Endothelial cell of umbilical vein (primary cell): Measurements from ENCODE around the gene HIPK1. TPM values are rescaled to one million over a fixed set of nuclear protein-coding genes. Genes with fewer than 3 reads are reported as not detected.

ENCODE experiments used
- BruUV-seq: library from RNA; stranded (reverse); fragments of 400-500 nt; replicated peaks from 2 replicates; lab custom pipeline; 2021; lab: Mats Ljungman, UMichigan
- CTCF ChIA-PET: fragments of 300-600, 350-600 bp; sonication (Branson Sonifier 250); formaldehyde crosslinking; loops from one replicate; lab custom pipeline; 2021; ENCODE audit warnings: antibody characterized with exemption, inconsistent platforms; lab: Charles Lee
- POLR2A ChIA-PET: fragments of 300-600, 350-600 bp; sonication (Branson Sonifier 250); formaldehyde crosslinking; loops from one replicate; lab custom pipeline; 2021; ENCODE audit warnings: antibody characterized with exemption, inconsistent platforms; lab: Charles Lee
- DNase-seq: peaks from one replicate; pipeline ENCODE4 v3.0.0-alpha.2; 2011; ENCODE audit warnings: low read depth, low spot score
- FAIRE-seq: peaks from 2 replicates; lab custom pipeline; 2011; peaks lifted over from hg19 to GRCh38; lab: Jason Lieb, UNC
- H2AFZ ChIP-seq: 2 replicates; pipeline ENCODE4 v1.6.0; 2012; ENCODE audit warnings: low read depth, low read length, control low read depth, inconsistent platforms
- H3K27ac ChIP-seq: 2 replicates; pipeline ENCODE4 v1.5.1; 2011; ENCODE audit warnings: low read depth, mild to moderate bottlenecking, control low read depth, low read length, moderate library complexity; ENCODE audit not compliant: insufficient read depth
- H3K27me3 ChIP-seq, 2 experiments: 2 replicates each; pipeline versions ENCODE4 v1.6.0 to v1.6.1; 2011; ENCODE audit warnings: low read length in 2 of 2, mixed read lengths in 1 of 2; ENCODE audit not compliant: control insufficient read depth in 2 of 2, insufficient read depth in 2 of 2
- H3K36me3 ChIP-seq, 2 experiments: 2 replicates in 1 of 2; 3 replicates in 1 of 2; pipeline ENCODE4 v1.5.1; 2011; ENCODE audit warnings: low read length in 2 of 2, mild to moderate bottlenecking in 1 of 2, moderate library complexity in 1 of 2; ENCODE audit not compliant: control insufficient read depth in 2 of 2, insufficient read depth in 2 of 2; ENCODE audit errors: extremely low read depth in 1 of 2
- H3K4me1 ChIP-seq: 3 replicates; pipeline ENCODE4 v1.5.1; 2011; ENCODE audit warnings: mild to moderate bottlenecking, low read length; ENCODE audit not compliant: control insufficient read depth, insufficient read depth; ENCODE audit errors: extremely low read depth
- H3K4me2 ChIP-seq: 2 replicates; pipeline ENCODE4 v1.6.1; 2011; ENCODE audit warnings: low read length, control low read depth, mixed read lengths; ENCODE audit not compliant: insufficient read depth
- H3K4me3 ChIP-seq, 3 experiments: fragments of 200-600 bp in 1 of 3; sonication (generic), shearing (Covaris generic) in 1 of 3; replicated peaks in 1 of 3; 2 replicates each; pipeline ENCODE4 v1.5.1; 2011 to 2016; ENCODE audit warnings: control low read depth in 3 of 3, low read length in 3 of 3, mild to moderate bottlenecking in 2 of 3, inconsistent platforms in 1 of 3, low read depth in 1 of 3, moderate library complexity in 1 of 3; ENCODE audit not compliant: insufficient read depth in 1 of 3
- H3K79me2 ChIP-seq: 2 replicates; pipeline ENCODE4 v1.6.0; 2012; ENCODE audit warnings: low read length, inconsistent platforms; ENCODE audit not compliant: control insufficient read depth, insufficient read depth
- H3K9ac ChIP-seq: replicated peaks from 2 replicates; pipeline ENCODE3; 2011; ENCODE audit warnings: low read length, control low read depth; ENCODE audit not compliant: insufficient read depth; ENCODE audit errors: extremely low read depth
- H3K9me1 ChIP-seq: replicated peaks from 3 replicates; pipeline ENCODE4 v1.6.0; 2011; ENCODE audit warnings: mild to moderate bottlenecking, low read length; ENCODE audit not compliant: control insufficient read depth, insufficient read depth; ENCODE audit errors: extremely low read depth
- H3K9me3 ChIP-seq: replicated peaks from 2 replicates; pipeline ENCODE4 v1.5.1; 2012; ENCODE audit warnings: low read length, inconsistent platforms; ENCODE audit not compliant: control insufficient read depth, insufficient read depth
- H4K20me1 ChIP-seq: replicated peaks from 2 replicates; pipeline ENCODE3; 2011; ENCODE audit warnings: mild to moderate bottlenecking, low read length; ENCODE audit not compliant: control insufficient read depth, insufficient read depth; ENCODE audit errors: extremely low read depth
- FOS ChIP-seq: IDR thresholded peaks from 2 replicates; pipeline ENCODE4 v1.6.1; 2011; ENCODE audit warnings: mild to moderate bottlenecking, low read length, moderate library complexity, borderline replicate concordance; ENCODE audit not compliant: insufficient read depth
- MYC ChIP-seq: IDR thresholded peaks from one replicate; pipeline ENCODE4 v1.6.1; 2011; ENCODE audit warnings: mild to moderate bottlenecking, low read depth, low read length
- POLR2A ChIP-seq: IDR thresholded peaks from 2 replicates; pipeline ENCODE4 v1.6.1; 2012; ENCODE audit warnings: low read depth, mild to moderate bottlenecking, control low read depth, low read length
- POLR2AphosphoS5 ChIP-seq: IDR thresholded peaks from 2 replicates; pipeline ENCODE4 v1.6.1; 2012; ENCODE audit warnings: low read depth, mild to moderate bottlenecking, control low read depth, low read length, moderate library complexity; ENCODE audit not compliant: insufficient read depth
- dilution Hi-C: fragments of 300-500 bp; cut with MboI; formaldehyde crosslinking; loops from one replicate; pipeline ENCODE4 v1.15.0; 2019; ENCODE audit warnings: low sequenced_read_pairs; ENCODE audit not compliant: extremely low pct_ligation_motif_present
- intact Hi-C: fragments of 100-400 bp; cut with micrococcal nuclease; formaldehyde crosslinking; loops from one replicate; pipeline ENCODE4 v1.10.0; 2022
- polyA plus RNA-seq, 4 experiments: library from polyadenylated mRNA; depleted of rRNA in 3 of 4; stranded (reverse) in 3 of 4; unstranded in 1 of 4; fragments of >200 nt; gene quantifications; 2 replicates each; pipeline versions ENCODE4 v1.2.1 to v1.2.3, GENCODE V29; 2011 to 2012; ENCODE audit warnings: missing spikeins in 1 of 4
- total RNA-seq: library from RNA; stranded (reverse); gene quantifications from 2 replicates; pipeline ENCODE4 v1.2.3, GENCODE V29; 2021
- TF ChIP-seq, protein P1 (sequence below), 2 donors: IDR thresholded peaks; 1 replicate in 1 of 2; 2 replicates in 1 of 2; pipeline ENCODE4 v1.5.1; 2011; ENCODE audit warnings: low read length in 2 of 2, mild to moderate bottlenecking in 2 of 2, moderate library complexity in 2 of 2, control low read depth in 1 of 2, inconsistent platforms in 1 of 2, low read depth in 1 of 2; ENCODE audit not compliant: insufficient read depth in 1 of 2; ENCODE audit errors: extremely low read depth in 1 of 2
- TF ChIP-seq, protein P2 (sequence below): IDR thresholded peaks from 2 replicates; pipeline ENCODE4 v1.6.1; 2011; ENCODE audit not compliant: insufficient read depth, insufficient read length

HIPK1 gene
- total and polyA plus RNA-seq, 2 donors (not counting 3 experiments of a cell fraction or from before 2014, with no cell fraction given) = 39.3 to 56.1 TPM

DNA sequence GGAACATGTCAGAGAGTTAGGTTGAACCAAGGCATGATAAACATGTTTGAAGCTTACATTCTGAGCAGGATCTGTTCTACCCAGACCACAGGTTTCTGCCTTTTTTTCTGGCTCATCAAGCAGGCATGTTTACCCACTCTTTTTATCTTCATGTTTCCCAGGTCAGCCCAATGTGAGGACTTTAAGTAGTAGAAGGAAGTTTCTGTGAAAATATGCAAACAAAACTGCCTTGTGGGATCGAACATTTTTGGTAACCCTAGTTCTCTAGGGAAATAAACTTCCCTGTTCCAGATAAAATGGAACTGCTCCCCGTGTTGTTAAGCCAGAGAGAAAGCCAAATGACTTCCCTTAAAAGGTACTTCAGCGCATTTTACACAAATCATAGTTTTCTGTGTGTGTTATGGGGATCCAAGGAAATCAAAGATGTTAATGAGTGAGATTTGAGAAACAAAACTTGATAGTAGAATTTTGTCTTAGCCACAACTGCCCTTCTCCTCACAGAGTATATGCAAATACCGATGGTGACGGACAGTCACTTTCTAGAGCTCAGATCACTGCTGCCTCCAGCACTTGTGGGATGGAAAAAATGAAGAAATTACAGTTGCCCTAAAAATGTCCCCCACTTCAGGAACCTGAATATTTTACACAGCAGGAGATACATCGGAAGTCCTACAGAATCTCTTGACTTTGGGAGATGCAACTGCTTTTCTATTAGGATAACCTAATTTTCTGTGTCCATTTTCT, 765 bp upstream of the HIPK1 start:
- intact Hi-C loops = loop anchor here (2.0 kb wide), 1 partner anchor 170 kb away; the partner anchor contains the start of gene PHTF1
- POLR2A ChIA-PET = interaction anchor here (0.6 to 2.1 kb wide), 2 partner anchors 24 to 572 kb away, joined by 4 to 8 read pairs; partner anchors contain the start of genes AP4B1 and DCLRE1B
- peaks cover 26% of the 10 kb centered on the region for H3K4me1 ChIP-seq
- H3K36me3 ChIP-seq = no peaks in the 10 kb centered on the region
- peak overlapping the region; percentile 63 to 73 (median 65) for H3K4me3 ChIP-seq
- peaks cover 37% of the 10 kb centered on the region for H3K79me2 ChIP-seq
- no peak for FAIRE-seq
- CTCF ChIA-PET = interaction anchor here (0.7 to 6.8 kb wide), 10 partner anchors 8 to 116 kb away, joined by 3 to 54 read pairs (median 6); partner anchors contain the start of genes AP4B1, DCLRE1B, OLFML3 and RSBN1
- TF ChIP-seq POLR2AphosphoS5 (no peak), FOS (no peak), POLR2A (no peak), MYC (no peak)
- TF ChIP-seq, protein P1, sequence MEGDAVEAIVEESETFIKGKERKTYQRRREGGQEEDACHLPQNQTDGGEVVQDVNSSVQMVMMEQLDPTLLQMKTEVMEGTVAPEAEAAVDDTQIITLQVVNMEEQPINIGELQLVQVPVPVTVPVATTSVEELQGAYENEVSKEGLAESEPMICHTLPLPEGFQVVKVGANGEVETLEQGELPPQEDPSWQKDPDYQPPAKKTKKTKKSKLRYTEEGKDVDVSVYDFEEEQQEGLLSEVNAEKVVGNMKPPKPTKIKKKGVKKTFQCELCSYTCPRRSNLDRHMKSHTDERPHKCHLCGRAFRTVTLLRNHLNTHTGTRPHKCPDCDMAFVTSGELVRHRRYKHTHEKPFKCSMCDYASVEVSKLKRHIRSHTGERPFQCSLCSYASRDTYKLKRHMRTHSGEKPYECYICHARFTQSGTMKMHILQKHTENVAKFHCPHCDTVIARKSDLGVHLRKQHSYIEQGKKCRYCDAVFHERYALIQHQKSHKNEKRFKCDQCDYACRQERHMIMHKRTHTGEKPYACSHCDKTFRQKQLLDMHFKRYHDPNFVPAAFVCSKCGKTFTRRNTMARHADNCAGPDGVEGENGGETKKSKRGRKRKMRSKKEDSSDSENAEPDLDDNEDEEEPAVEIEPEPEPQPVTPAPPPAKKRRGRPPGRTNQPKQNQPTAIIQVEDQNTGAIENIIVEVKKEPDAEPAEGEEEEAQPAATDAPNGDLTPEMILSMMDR (IDR thresholded peaks at IDR 0.05; ENCODE audit: extremely low read depth in 1 of 2, insufficient read depth in 1 of 2, low read depth in 1 of 2, low read length in 2 of 2) = no peak
- TF ChIP-seq, protein P2, sequence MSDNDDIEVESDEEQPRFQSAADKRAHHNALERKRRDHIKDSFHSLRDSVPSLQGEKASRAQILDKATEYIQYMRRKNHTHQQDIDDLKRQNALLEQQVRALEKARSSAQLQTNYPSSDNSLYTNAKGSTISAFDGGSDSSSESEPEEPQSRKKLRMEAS = no peak
- peak overlapping the region; percentile 83 for H3K4me2 ChIP-seq
- no peaks in the 10 kb centered on the region for H3K9me3 ChIP-seq
- peak overlapping the region; percentile 62 for H2AFZ ChIP-seq
- H3K27me3 ChIP-seq = peaks cover 0 to 2% of the 10 kb centered on the region in 2 experiments
- peak overlapping the region; percentile 89 for H3K9ac ChIP-seq
- no TSS peak for BruUV-seq
- dilution Hi-C loops = no loop called here
- peak overlapping the region; percentile 89 for H3K27ac ChIP-seq
- no peak for DNase-seq
- H3K9me1 ChIP-seq = no peaks in the 10 kb centered on the region
- H4K20me1 ChIP-seq = no peaks in the 10 kb centered on the region
